Dermis microvascular lymphatic vessel endothelial cell (primary cell): ENCODE measurements around the gene GNAT3. TPM values are rescaled to one million over a fixed set of nuclear protein-coding genes. Genes with fewer than 3 reads are reported as not detected.

ENCODE experiments used
- DNase-seq, 2 donors: peaks; one replicate each; pipeline versions ENCODE4 v3.0.0 to v3.0.0-alpha.2; 2010; ENCODE audit warnings: low read depth in 2 of 2
- total RNA-seq: library from RNA; depleted of rRNA; stranded (reverse); fragments of >200 nt; gene quantifications from 2 replicates; pipeline ENCODE4 v1.2.1, GENCODE V29; 2014

The GNAT3 gene
- total RNA-seq = not detected in 2 replicates

DNA sequence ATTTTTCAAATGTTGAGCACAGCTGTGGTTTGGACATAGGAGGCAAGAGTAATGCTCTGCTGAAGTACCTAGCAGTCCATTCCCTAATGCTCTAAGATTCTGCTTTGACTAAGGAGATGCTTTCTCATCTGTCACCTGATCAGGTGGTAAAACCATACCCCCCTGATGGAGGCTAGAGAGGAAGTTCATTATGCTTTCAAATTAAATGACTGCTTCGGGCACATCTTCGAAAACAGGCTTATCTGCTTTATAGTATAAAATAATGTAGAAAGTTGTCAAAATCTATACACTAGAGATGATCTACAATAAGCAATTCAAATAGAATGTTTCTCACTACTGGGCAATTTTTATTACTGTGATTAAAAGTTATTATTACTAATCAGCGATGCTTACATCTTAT lies at the start of gene GNAT3:
Gene GNAT3, minus strand, starts transcription at position 101 of the 400 bp plus-strand sequence. CDS start 138 bp downstream, outside the sequence.
- DNase-seq = no peak

DNA sequence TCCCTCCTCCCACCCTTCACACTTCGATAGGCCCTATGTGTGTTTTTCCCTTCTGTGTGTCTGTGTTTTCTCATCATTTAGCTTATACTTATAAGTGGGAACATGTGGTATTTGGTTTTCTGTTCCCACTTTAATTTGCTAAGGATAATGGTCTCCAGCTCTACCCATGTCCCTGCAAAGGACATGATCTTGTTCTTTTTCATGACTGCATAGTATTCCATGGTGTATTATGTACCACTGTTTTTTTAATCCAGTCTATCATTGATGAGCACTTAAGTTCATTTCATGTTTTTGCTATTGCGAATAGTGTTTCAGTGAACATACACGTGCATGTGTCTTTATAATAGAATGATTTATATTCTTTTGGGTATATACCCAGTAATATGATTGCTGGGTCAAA lies 46.3 kb upstream of the GNAT3 start:
- no peak for DNase-seq

DNA sequence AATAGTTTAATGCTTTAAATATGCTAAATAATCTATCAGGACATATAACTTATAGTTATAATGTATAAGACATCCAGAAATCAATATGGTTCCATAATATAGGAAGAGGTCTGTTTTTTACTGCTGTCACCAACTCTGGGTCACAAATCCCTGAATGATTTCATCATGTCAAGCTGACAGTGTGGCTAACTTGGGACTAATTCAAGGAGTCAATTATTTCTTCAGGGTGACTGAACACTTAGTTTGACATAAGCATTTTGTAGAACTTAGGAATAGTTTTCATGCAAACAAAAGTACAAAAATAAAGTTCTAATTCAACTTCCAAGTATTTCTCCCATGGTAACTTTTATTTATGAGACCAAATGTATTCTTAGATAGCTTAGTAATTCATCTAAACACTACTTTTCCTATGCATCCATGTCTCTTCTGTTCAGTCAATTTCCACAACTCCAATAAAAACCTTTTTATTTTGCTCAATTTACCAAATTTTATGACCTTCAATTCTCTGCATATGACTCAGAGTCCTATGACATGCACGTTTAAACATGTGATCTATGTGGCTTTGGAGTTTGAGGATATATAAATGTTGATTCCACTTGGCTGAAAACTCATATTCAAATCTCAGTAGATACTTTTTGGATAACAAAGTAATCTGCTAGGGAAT lies 40.3 kb upstream of the GNAT3 start:
- DNase-seq = no peak

DNA sequence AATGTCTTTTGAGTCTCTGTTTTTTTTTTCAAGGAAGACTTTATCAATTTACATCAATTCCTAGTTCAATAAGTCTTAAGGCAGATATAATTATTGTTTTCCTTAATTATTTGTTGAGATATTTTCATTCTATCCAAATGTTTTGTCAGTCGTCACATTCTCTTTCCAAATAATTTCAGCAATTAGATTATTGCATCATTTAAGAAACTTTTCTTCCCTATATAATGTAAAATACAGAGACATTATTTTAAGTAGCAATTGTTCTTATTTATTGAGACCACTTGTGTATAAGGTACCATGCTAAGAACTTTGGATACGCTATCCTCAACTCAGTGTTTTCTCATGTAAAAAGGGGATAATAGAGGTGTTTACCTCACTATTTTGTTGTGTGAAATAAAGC lies 38.1 kb upstream of the GNAT3 start:
- DNase-seq = no peak

DNA sequence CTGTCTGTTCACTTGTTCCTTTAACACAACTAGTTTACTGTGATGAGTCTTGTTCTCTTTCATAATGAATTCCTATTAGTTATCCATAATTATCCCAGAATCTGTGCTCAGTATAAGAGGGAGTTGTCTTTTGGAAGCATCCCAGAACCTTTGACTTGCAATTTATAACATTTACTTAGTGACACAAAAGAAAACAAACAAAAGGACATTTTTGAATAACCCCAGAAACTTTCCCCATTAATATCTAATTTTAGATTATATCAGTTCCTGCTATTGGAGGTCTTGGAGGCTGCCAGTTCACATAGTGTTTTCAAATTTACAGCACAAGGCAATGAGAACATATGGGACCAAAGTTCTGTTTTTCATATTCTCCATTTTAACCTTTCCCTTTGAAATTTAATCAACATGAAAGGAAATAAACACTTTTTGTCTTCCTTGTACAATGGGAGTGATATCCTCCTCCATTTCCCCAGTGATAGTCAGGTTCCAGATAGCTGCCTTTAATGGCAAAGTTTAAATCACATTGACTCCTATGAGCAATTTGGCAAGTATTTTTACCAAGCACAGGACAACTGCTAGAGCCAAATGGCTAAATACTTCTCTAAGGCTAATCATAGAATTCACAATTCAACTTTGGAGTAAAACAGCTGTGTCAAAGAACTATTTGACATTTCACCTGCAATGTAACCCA lies 37.1 kb upstream of the GNAT3 start:
- DNase-seq = peak; percentile 17 to 44

DNA sequence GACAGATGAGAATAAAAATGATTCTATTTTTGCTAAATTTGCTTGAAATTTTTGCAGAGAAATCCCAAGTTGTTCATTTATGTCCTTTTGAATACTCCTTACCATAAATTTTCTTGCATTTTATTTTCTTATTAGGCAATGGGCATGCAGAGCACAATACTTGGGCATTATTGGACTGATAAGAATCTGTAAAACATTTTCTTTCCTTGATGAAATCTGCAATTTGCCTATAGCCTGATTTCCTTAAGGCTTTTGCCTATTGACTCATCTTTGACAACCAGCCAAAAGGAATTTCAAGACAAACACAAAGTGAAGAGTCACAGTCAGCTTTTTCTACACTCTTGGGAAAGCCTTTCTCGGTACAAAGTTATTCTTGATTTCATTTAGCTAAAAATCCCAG lies 30.5 kb upstream of the GNAT3 start:
- DNase-seq = peak in 1 of 2 donors; percentile 29

DNA sequence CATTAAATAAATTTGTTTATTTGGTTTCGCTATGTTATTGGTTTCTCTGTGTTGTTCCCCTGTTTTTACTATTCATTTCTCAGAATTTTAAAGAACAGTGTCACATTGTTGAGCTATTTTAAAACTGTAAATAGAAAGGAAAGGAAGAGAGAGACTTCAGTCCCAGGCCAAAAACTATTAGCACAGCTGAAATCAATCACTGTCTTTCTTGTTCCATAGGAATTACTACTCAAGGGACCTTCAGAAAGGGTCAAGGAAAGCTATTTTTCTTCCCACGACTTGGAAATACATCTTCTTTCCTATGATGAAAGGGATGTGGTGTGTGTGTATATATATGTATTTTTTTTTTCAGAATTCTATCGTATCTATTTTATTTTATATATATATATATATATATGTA lies 29.0 kb upstream of the GNAT3 start:
- DNase-seq = no peak

DNA sequence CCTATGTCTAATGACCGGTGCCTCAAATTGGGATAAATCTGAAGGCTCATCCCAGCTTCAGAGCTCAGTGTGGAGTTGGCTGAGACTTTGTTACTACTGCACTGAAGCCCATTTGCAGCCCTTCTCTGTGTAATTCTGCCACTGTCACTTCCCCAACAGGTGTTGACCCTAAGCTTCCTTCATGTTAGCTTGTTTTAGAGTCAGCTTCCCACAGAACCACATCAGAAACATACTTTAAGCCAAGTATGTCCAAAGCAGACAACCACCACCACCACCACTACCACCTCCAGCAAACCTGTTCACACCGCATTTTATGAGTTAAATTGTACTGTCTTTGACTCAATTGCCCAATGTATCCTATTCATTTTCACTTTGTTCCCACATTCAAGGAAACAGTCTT lies 25.2 kb upstream of the GNAT3 start:
- no peak for DNase-seq

DNA sequence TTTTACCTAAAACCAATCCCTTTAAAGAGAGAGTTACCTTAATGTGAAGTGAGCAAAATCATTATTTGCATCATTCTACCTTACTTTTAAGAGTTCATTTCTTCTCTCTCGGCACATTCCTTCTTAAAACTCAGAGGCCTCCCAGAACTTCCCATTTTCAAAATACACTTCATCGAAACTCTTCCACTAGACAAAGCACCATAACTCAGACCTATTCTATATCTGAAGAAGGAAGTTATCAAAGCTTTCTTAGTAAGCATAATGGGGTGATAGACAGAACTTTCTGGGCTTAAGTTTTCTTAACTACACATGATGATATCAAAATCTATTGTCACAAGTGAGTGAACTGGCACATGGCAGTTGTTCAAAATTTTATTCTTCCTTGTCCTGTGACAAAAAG lies 24.6 kb upstream of the GNAT3 start:
- no peak for DNase-seq

DNA sequence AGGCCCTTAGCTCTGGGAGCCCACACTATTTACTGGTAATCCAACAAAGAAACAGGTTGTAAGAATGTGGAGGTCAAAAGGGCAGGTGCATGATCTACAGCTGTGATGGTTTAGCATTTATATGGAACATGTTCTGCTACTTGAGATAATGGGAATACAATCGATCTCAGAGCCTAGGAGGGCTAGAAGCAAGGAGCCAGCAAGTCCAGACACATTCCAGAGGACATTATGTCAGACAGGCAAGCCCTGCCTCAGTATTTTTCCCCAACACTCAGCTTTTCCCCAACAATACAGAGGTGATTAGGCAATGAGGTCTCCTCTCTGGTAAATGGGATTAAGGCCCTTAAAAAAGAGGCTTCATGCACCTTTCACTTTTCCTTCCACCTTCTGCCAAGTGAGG lies 21.4 kb upstream of the GNAT3 start:
- no peak for DNase-seq

DNA sequence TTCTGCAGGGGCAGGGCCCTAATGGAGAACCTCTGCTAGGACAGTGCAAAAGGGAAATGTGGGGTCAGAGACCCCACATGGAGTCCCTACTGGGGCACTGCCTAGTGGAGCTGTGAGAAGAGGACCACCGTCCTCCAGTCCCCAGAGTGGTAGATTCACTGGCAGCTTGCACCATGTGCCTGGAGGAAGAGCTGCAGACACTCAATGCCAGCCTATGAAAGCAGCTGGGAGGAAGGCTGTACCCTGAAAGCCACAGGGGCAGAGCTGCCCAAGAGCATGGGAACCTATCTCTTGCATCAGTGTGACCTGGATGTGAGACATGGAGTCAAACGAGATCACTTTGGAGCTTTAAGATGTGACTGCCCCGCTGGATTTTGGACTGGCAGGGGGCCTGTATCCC lies 20.3 kb upstream of the GNAT3 start:
- DNase-seq = no peak

DNA sequence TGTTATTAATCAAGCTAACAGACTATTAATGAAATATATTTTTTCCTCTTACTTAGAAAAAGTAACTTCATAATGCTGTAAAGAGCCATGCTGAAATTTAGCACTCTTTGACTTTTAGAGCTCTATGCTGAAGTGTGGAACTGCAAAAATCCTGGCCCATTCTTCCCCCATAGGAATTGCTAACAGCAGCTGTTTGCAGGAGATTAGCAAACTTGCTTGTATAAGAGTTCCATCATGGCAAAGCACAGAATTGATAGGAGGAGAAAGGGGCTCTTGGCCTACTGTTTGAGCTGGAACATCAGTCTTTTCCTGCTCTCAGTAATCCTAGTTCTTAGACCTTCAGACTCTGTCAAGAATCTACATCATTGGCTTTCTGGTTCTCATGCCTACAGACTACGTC lies 18.3 kb upstream of the GNAT3 start:
- DNase-seq = no peak

DNA sequence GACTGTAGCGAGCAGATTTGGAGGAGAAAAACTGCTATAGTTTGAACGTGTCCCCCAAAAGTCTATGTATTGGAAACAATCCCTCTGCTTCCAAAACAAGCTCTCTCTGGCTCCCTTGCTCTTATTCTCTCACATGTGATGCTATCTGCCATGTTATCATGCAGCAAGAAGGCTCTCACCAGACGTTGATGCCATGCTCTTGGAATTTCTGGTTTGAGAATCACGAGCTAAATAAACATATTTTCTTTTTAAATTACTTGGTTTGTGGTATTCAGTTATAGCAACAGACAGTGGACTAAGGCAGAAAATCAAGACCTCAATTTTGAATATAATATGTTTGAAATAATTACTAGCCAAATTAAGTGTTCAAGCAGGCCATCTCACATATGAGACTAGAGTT lies 17.5 kb upstream of the GNAT3 start:
- no peak for DNase-seq

DNA sequence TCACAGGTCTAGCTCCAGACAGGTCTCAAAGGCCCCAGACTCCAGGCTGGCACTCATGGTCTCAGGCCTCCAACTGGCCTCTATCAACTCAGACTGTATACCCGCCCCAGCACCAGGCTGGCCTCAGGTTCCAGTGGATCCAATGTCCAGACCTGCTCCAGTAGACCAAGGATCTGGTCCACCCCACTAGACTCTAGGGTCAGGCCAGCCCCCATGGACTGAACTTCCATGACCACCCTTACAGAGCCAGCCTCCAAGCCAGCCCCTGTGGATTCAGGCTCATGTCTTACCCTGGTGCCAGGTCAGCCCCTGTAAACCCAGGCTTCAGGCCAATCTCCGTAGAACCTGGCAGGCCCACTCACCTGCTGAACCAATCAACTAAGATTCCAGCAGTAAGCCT lies 16.8 kb upstream of the GNAT3 start:
- DNase-seq = no peak

DNA sequence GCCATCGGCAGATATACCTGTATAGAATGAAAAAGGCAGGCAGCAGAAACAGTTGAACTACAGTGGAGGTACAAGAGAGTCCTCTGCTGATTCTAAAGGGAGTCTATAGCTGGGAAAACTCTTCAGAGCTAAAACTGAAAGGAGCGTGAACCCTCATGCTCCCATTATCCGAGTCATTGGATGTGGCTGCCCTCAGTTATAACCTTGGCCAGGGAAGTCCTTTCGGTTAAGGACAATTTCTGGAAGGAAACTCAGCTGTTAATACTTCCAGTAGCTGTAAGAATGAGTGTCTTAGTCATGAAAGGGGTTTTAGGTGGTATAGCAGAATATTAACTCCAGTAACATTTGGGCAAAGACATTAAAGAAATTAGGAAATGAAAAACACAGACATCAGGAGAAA lies 14.6 kb upstream of the GNAT3 start:
- no peak for DNase-seq

DNA sequence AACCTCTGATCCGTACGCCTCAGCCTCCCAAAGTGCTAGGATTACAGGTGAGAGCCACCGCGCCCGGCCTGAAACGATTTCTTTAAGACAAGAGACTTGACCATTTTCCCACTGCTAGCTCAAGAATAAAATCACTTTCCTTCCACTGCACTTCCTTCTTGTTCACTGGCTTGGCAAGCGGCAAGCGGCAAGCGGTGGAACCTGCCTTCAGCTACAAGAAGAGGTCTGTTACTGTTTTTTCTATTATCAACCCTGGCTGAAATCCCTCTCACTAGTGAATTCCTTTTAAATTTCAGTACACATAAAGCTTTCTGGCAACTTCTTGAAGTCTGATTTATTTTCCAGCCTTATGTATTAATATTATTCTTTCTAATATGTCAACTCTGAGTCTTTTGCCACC lies 12.8 kb upstream of the GNAT3 start:
- DNase-seq = no peak

DNA sequence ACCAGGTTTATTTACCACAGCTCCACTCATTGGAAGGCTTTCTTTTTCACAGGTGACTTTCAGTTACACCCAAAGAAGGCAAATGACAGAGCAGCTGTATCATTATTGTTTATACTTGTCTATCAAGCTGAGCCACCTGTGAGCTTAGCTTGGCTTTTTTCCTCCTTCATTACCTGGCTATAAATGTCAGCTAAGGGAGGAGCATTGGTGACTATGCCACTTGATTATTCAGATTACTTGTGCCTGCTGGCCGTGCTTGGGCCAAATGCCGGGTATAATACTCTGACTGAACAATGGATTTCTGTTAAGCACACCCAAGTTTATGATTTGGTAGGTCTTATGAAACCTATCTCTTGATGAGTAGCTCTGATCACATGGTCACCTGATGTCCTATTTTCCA lies 9.9 kb upstream of the GNAT3 start:
- DNase-seq = no peak

DNA sequence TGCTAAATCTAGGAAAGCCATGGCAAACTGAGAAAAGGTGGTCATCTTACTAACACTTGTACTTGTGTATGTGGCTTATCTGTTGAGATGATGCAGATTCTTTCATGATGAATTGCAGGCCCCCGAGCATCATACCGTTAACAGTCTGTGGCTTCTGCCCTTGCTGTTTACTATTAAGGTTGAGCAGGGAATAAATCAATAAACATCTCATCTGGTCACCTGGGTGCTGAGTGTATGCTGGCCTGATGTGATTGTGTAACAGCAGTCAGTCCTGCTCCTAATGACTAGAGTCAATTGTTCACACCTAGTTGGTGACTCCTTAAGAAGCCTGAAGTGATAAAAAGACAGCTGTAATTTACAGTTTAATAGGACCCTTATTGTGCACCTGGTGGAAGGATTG lies 8.3 kb upstream of the GNAT3 start:
- DNase-seq = no peak

DNA sequence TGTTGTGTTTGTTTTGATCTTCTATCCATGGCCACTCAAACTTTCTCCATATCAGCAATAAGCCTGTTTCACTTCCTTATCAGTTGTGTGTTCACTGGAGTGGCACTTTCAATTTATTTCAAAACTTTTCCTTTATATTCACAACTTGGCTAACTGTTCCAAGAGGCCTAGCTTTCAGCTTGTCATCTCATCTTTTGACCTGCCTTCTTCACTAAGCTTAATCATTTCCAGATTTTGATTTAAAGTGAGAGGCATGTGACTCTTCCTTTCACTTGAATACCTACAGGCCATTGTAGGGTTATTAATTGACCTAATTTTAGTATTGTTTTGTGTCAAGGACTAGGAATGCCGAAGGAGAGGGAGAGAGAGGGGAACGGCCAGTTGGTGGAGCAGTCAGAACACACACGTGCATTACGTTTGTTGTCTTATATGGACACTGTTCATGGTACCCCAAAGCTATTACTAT lies 5.5 kb upstream of the GNAT3 start:
- no peak for DNase-seq

DNA sequence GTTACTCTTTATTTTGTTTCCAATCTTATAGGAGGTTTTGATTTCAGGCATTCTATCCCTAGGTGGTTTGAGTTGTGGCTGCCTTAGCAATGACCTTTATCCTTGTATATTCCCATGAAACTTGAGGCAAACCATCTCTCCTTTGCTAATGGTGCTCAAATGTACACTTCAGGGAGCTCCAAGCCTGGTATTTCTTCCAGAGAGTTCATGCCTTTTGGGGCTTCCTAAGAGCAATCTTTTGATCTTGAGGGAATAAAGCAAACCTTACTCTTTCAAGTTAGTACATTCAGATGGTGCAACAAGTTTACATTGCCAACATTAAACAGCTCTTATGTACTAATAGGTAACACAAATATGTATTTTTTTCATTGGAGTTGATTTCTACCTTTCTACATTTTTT lies 3.4 kb upstream of the GNAT3 start:
- DNase-seq = no peak

DNA sequence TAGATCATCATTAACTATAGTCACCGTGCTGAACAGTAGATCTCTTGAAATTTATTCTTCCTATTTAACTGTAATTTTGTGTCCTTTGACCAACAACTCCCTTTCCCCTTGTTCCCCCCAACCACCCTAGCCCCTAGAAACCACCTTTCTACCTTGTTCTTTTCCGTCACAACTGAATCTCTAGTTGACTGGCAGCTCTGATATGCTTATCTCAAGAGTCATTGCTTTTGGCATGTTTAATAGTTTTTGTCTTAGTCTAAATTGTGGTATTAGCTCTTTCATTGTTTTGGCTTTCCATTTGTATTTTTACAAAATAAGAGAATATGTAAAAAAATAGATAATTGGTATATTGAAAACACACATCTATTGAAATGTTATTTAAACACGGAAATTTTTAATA lies 1.8 kb downstream of the GNAT3 start:
- no peak for DNase-seq

DNA sequence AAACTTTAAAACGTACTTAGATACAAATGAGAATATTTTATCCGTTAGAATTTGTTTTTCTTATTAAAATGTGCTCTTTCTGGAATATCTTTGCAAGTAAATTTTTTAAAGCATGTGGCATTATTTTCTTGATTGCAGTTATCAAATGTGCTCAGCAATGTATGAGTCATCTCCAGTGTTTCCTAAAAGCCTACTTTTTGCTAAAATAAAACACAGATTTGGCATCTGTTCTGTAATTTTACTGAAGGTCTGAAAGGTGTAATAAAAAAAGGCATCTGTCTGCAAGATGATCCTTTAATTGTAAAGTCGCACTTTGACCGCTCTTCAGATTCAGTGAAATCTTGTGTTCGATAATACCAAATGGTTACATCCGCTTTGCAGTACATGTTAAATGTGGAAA lies 3.4 kb downstream of the GNAT3 start:
- peak in 1 of 2 donors; percentile 59 for DNase-seq

DNA sequence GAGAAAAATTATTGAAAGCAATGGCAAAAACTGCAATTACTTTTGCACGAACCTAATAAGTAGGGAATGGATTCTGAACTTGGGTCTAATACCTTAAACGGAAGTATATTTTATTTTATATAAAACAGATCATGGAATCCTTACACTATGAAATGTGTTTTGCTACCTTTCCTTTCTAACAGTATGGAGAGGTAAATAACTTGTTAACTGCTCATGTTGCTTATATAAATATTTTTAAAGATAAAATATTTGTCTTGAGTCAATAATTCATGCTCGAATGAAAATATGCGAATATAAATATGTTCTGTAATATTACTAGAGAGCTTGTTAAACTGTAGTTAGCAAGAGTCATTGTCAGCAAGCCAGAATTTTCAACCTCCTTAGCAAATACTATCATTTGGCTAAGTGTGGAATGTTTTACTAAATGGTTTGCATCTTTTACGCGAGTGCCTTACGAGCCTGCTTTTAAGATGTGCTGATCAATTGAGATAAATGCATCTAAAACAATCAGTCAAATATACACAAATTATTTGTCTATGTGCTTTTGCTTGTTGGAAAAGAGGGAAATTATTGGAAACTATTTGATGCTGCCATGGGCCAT lies 5.9 kb downstream of the GNAT3 start:
- DNase-seq = no peak
